Epidermal melanocyte (primary cell): ENCODE data around the gene CXCL6.

Experiments
- DNase-seq: peaks from one replicate; pipeline ENCODE4 v3.0.0; 2011; ENCODE audit warnings: low spot score; ENCODE audit not compliant: insufficient read length

CXCL6 gene

DNA sequence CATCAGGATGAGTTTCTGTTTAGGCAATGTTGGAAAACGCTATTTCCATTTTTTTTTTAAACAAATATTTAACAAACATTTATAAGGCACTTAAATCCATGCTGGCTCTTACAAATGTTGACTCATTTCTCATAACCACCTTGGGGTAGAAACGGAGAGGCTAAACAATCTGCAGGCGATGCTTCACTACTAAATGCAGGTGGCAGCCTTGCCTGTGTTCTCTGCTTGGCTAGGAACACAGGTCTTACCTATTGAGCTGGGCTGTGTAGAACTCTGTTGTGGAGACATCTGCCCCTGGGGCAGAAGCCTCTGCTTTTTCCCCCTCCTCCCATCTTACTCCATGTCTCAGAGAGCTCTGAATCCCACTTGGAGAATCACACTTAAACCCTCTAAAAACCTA, 31.3 kb downstream of the CXCL6 start:
- DNase-seq = no peak

DNA sequence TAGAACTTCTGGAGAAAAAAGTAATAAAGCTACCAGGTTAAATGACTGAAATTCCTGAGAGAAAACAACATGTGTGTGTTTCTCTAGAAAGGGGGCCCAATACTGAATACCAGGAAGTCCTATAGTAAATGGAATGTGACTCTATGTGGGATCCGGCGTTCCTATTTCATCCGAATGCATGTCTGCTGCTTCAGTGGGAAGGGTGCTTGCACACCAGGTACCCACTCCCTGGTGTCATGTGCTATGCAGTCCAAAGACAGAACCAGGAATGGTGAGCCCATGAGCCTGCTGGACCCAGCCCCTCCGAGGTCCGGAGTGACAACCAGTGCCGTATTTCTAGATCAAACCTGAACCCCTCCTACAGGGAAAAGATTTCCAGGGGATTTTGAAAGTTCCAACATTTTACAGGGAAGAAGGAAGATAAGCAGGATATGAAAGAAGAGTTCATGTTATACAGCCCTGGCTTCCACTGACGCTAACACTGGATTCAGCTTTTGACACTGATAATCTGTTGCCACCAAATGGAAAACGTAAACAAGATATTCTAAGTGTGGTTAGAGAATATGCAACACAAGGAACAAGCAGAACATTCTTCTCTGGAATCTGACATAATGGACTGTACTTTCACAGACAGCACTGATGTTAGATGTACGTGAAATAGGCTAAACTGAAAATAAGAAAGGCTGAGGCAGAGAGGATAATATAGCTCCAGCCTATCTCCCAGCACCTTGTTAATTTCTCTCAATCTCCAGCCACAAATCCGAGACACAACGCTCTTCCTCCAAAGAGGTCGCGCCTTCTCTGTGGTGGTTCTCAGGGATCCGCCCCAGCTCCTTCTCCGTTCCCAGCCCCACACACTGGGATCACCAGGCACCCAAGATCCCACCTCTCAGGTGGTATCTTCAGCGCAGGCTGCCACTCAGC, 32.0 kb downstream of the CXCL6 start:
- no peak for DNase-seq

DNA sequence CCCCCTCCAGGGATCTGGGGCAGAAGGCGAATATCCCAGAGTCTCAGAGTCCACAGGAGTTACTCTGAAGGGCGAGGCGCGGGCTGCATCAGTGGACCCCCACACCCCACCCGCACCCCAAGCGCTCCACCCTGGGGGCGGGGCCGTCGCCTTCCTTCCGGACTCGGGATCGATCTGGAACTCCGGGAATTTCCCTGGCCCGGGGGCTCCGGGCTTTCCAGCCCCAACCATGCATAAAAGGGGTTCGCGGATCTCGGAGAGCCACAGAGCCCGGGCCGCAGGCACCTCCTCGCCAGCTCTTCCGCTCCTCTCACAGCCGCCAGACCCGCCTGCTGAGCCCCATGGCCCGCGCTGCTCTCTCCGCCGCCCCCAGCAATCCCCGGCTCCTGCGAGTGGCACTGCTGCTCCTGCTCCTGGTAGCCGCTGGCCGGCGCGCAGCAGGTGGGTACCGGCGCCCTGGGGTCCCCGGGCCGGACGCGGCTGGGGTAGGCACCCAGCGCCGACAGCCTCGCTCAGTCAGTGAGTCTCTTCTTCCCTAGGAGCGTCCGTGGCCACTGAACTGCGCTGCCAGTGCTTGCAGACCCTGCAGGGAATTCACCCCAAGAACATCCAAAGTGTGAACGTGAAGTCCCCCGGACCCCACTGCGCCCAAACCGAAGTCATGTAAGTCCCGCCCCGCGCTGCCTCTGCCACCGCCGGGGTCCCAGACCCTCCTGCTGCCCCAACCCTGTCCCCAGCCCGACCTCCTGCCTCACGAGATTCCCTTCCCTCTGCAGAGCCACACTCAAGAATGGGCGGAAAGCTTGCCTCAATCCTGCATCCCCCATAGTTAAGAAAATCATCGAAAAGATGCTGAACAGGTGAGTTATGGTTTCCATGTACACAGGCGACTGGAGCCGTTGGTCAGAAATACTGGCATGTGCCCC, 32.9 kb downstream of the CXCL6 start, which contains the start of gene CXCL1:
CXCL1 (plus strand) TSS at position 264 of the 926 bp plus-strand sequence; CDS start at position 342, 78 bp downstream.
- DNase-seq = no peak

DNA sequence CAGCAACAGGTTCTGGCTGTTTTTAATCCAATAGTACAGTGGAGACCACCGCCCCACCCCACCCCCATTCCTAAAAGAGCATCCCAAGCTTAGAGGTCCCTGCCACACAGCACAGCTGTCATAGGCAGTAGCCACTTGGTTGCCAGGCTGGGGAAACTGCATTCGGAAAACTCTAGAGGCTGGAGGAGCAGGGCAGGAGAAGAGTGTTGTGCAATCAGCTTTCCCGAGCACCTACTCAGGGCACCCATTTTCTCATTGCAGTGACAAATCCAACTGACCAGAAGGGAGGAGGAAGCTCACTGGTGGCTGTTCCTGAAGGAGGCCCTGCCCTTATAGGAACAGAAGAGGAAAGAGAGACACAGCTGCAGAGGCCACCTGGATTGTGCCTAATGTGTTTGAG, 33.8 kb downstream of the CXCL6 start:
- no peak for DNase-seq

DNA sequence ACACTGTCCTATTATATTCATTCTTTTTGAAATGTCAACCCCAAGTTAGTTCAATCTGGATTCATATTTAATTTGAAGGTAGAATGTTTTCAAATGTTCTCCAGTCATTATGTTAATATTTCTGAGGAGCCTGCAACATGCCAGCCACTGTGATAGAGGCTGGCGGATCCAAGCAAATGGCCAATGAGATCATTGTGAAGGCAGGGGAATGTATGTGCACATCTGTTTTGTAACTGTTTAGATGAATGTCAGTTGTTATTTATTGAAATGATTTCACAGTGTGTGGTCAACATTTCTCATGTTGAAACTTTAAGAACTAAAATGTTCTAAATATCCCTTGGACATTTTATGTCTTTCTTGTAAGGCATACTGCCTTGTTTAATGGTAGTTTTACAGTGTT, 34.3 kb downstream of the CXCL6 start:
- no peak for DNase-seq

DNA sequence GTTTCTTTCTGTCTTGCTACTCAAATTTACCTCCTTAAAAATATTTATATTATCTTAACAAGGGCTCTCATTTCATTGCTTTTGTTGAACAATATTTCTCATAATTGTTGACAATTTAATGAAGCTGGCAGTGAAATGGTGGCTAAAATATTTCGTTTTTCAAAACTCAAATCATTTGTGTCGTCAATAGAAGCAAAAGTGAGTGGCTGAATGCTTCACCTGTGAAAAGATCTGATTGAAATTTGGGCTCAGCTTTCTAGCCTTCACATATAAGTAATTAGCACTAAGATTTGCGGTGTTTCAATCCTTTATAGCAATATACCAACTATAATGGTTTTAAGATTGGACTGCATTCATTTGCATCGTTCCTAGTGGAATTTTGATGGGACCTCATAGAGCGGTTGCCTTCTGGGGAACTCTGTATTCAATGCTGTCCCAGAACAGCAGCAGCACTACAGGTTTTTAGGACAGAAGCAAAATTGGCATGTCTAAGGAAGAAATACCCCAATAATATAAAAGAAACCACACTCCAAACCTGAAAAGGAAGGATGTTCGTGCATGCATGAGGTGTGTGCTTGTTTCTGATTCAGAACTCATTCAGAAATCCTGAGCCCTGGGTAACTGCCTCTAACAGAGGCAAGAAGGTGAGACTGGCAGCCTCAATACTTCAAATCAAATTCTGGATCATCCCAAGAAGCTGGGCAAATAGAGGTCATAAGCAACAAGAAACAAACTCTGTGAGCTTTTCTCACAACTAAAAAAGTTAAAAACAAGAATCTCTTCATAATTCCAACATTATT, 35.2 kb downstream of the CXCL6 start:
- no peak for DNase-seq

DNA sequence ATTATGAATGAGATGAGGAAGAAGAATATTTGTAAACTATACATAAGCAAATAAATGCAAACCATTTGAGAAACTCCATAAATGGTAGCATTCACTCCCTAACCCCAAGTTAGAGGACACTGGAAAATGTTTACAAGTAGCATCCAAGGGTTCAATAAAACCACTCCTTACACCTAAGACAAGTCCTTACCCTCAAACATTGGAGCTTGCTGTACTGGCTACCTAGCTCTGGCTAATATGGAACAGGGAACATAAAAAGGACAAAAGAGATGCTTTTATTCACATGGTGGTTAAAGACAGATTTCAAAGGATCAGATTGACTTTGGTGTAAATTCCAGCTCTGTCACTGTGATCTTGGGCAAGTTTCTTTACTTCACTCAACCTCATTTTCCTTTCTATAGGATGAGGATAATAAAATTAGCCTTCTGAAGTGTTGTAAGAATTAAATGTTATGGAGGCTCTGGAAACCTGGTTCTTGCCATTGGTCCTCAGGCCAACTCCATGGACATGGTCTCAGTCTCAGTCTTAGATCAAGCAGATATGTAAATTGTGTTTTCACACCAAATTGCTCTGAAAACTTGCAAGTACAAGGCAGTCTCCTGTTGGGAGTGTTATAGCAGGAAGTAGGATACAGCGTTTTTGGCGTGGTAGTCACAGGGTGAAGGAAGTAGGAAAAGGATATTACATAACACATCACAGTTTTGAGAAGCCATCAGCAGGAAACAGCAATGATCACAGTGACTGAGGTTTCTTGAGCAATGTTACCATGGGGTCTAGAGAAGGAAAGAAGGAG, 36.0 kb downstream of the CXCL6 start:
- DNase-seq = no peak

DNA sequence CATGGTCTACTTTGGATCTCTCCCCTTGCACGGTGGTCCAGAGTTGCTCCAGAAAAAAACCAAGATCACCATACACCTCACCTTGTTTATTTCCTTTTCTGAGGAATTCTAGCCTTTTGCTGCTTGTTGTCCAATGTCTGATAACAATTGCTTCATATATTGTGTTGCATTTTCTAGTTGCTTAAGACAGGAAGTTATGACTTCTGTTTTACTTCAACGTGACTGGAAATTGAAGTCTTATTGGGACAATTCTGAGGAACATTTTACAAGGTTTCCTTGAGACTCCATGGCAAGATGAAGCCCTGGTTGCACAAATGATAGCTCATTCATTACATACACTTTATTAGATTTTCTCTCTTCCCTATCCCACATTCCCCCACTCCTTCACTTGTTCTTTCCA, 37.9 kb downstream of the CXCL6 start:
- no peak for DNase-seq

DNA sequence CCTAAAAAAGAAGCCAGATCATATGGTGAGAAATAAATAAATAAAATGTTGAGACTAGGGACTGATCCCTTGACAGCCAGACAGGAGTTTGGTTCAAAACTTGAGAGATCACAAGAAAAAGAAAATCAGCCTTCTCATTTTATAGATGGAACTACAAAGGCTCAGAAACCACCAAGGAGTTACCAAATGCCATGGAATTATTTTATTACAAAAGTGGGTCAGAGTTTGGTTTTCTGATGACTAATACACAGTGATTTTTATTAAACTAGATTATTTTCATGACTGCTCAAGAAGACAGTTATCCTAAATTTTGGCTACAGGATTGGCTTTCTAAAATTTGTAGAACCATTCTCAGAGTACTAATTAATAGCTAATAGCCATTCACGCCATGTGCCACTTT, 38.9 kb downstream of the CXCL6 start:
- DNase-seq = no peak

DNA sequence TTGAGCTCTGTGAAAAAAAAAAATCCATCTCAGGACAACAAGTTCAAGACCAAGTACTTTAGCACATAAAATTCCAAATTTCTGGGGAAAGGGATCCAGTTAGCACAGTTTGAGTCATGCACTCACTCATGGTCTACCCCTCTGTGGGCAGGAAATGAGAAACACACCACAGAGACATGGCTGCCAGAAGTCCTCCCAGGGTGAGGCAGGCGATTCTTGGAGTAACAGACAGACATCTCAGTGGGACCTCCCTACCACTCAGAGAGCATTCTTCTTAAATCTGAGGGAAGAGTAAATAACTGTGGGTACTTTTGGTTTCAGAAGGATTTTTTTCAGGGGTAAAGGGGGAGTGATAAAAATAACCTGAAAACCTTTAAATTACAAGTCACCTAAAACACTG, 46.8 kb downstream of the CXCL6 start:
- DNase-seq = no peak

DNA sequence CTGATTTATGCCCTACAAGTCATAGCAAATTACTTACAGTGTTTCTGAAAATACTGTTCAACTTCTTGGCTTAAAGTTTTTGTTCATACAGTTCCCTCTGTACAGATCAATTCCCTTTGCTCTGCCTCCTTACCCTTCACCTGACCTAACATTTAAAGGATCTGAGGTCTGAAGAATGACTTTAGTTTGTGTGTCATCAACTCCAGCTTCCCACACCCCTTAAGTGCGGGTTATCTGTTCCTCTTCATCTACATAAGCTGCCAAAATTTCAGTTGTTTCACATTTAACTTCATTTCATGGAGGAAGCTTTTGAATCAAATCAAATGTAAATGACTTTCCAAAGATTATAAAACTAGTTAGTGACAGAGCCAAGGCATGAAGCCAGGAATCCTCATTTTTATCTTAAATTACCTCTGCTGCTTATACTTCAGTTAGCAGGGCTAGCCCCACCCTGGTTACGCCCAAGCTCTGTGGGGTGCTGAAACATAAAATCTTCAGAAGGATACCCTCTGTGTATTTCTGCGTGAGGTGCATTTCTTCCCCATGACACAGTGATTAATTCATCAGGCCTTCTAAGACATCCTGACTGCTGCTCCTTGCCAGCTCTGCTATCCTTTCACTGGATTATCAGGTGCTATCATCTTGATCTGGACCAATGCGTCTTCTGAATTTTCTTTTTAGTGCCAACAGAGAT, 49.2 kb downstream of the CXCL6 start:
- no peak for DNase-seq
